CD4-positive, alpha-beta memory T cell (primary cell): Measurements from ENCODE around the gene STK11IP. TPM values are rescaled to one million over a fixed set of nuclear protein-coding genes. Genes with fewer than 3 reads are reported as not detected.
A peak's percentile ranks its signal among the peaks of the same experiment; 100 is the strongest.

ENCODE experiments used
- CTCF ChIA-PET: fragments of 350-600 bp; sonication (Branson Sonifier 250); formaldehyde crosslinking; loops from one replicate; lab custom pipeline; 2021; ENCODE audit warnings: inconsistent platforms; ENCODE audit not compliant: partially characterized antibody; lab: Charles Lee
- POLR2A ChIA-PET: fragments of 350-600 bp; sonication (Branson Sonifier 250); formaldehyde crosslinking; loops from one replicate; lab custom pipeline; 2021; ENCODE audit not compliant: partially characterized antibody; lab: Charles Lee
- DNase-seq, 5 donors: peaks; one replicate each; pipeline versions ENCODE4 v3.0.0 to v3.0.0-alpha.2; 2020 to 2022; ENCODE audit warnings: mixed read lengths in 1 of 5
- H3K27ac ChIP-seq: one replicate; pipeline ENCODE4 v1.7.0; 2013; ENCODE audit warnings: low read depth, low read length
- H3K27me3 ChIP-seq: 2 replicates; pipeline ENCODE4 v1.7.0; 2013; ENCODE audit warnings: mild to moderate bottlenecking, low read length, moderate library complexity; ENCODE audit not compliant: insufficient read depth
- H3K36me3 ChIP-seq: 2 replicates; pipeline ENCODE4 v1.7.0; 2013; ENCODE audit warnings: mild to moderate bottlenecking, low read length, moderate library complexity; ENCODE audit not compliant: insufficient read depth
- H3K4me1 ChIP-seq: 2 replicates; pipeline ENCODE4 v1.7.0; 2013; ENCODE audit warnings: mild to moderate bottlenecking, low read length, moderate library complexity; ENCODE audit not compliant: insufficient read depth
- H3K4me3 ChIP-seq, 2 donors: one replicate each; pipeline ENCODE4 v1.7.0; 2013; ENCODE audit warnings: low read length in 2 of 2, mild to moderate bottlenecking in 1 of 2
- H3K9me3 ChIP-seq, 2 donors: one replicate each; pipeline ENCODE4 v1.7.0; 2013; ENCODE audit warnings: low read length in 2 of 2, control low read depth in 1 of 2; ENCODE audit not compliant: control insufficient read depth in 1 of 2
- H3K27ac Mint-ChIP-seq, 7 donors: one replicate each; pipeline ENCODE4 v1.8.0; 2020 to 2021; ENCODE audit warnings: mixed read lengths in 7 of 7, mild to moderate bottlenecking in 6 of 7, inconsistent platforms in 3 of 7, moderate library complexity in 3 of 7
- H3K27me3 Mint-ChIP-seq, 2 donors: one replicate each; pipeline ENCODE4 v1.8.0; 2020 to 2021; ENCODE audit warnings: mixed read lengths in 2 of 2
- H3K36me3 Mint-ChIP-seq, 2 donors: one replicate each; pipeline ENCODE4 v1.8.0; 2020 to 2021; ENCODE audit warnings: mixed read lengths in 2 of 2, inconsistent platforms in 1 of 2, mild to moderate bottlenecking in 1 of 2
- H3K4me1 Mint-ChIP-seq, 4 donors: one replicate each; pipeline ENCODE4 v1.8.0; 2020 to 2021; ENCODE audit warnings: mixed read lengths in 4 of 4, mild to moderate bottlenecking in 1 of 4
- H3K4me3 Mint-ChIP-seq, 8 donors: one replicate each; pipeline ENCODE4 v1.8.0; 2020 to 2021; ENCODE audit warnings: mixed read lengths in 8 of 8, mild to moderate bottlenecking in 7 of 8, moderate library complexity in 6 of 8, inconsistent platforms in 3 of 8
- H3K9me3 Mint-ChIP-seq, 8 donors: one replicate each; pipeline ENCODE4 v1.8.0; 2020 to 2021; ENCODE audit warnings: mixed read lengths in 8 of 8, mild to moderate bottlenecking in 5 of 8, inconsistent platforms in 3 of 8, moderate library complexity in 1 of 8
- intact Hi-C: fragments of 100-400 bp; cut with micrococcal nuclease; formaldehyde crosslinking; loops from one replicate; pipeline ENCODE4 v1.15.1; 2023
- polyA plus RNA-seq, 2 donors: library from polyadenylated mRNA; unstranded; fragments of 300-500 nt; fragmentation: Illumina TruSeq; gene quantifications; one replicate each; pipeline ENCODE4 v1.2.3, GENCODE V29; 2021
- total RNA-seq, 2 experiments: library from RNA; stranded (reverse); gene quantifications; one replicate each; pipeline ENCODE4 v1.2.3, GENCODE V29; 2021

Gene STK11IP
- total and polyA plus RNA-seq, 4 experiments from 2014 or later: 8.3 to 50.2 (median 29.3) TPM

DNA sequence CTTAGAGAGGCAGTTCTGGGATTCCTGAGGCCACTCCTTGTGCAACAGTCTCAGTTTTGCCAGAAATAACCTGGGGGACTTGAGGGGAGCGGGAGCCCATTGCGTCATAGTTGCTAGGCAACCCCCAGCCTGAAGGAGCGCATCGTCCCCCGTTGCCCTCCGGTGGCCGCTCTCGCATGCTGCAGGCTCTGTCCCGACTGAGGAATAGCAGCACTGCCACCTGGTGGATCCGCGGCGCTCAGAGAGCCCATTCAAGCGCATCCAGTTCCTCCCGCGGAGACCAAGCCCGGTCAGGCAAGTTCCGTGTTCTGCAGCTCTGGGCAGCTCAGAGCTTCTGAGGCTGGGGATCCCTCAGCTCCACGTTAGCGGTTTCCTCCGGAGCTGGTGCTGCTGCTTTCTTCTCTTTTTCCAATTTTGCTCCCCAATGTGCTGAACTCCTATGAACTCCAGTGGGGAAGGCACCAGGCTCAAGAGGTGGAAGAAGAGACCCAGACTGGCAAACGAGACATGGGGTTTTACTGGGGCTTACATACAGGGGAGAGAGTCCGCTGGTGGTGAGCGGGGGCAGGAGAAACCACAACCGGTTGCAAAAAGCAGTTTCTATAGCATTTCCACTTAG lies 44.9 kb downstream of the STK11IP start:
- peak; percentile 80 to 88 (median 83) for DNase-seq
- no peak overlapping the region for H3K4me3 Mint-ChIP-seq
- H3K9me3 ChIP-seq: no peaks in the 10 kb centered on the region
- no peak overlapping the region for H3K27ac ChIP-seq
- H3K36me3 Mint-ChIP-seq: no peaks in the 10 kb centered on the region
- POLR2A ChIA-PET: interaction anchor here (0.6 kb wide), 1 partner anchor 24 kb away, joined by 3 read pairs; no protein-coding TSS in a partner anchor
- no peaks in the 10 kb centered on the region for H3K36me3 ChIP-seq
- intact Hi-C loops: loop anchor here (1.0 to 5.0 kb wide), 3 partner anchors 45 to 239 kb away; partner anchors contain the start of genes GMPPA and STK11IP
- no peak overlapping the region for H3K4me3 ChIP-seq
- H3K9me3 Mint-ChIP-seq: no peaks in the 10 kb centered on the region
- peaks cover 0 to 6% (median 4%) of the 10 kb centered on the region in 4 donors for H3K4me1 Mint-ChIP-seq
- CTCF ChIA-PET: interaction anchor here (0.7 to 4.7 kb wide), 9 partner anchors 10 to 240 kb away, joined by 3 to 51 read pairs (median 5); partner anchors contain the start of genes CHPF, STK11IP and TMEM198
- H3K27me3 ChIP-seq: no peaks in the 10 kb centered on the region
- H3K27me3 Mint-ChIP-seq: peaks cover 12 to 36% of the 10 kb centered on the region in 2 donors
- H3K27ac Mint-ChIP-seq: peak overlapping the region in 4 of 7 donors; percentile 32 to 70 (median 53)
- H3K4me1 ChIP-seq: no peaks in the 10 kb centered on the region

DNA sequence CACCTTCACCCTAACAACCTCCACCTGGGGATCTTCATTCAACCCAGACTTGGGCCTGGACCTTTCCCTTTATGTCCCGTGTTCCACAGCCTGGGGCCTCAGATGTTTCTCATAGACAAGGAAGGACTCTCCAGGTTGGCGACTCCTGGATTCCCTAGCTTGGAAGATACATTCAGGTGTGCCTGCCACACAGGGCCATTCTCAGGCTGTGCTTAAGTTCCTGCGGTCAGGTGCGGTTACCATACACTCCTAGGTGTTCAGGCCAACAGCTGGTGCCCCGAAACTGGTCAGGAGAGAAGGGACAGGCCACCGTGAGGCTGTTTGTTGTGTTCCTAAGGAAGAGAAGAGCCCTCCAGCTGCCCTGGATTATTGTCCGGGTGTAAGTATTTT lies 45.4 kb downstream of the STK11IP start:
- ChIA-PET CTCF (interaction anchor here (0.7 to 4.7 kb wide), 8 partner anchors 11 to 241 kb away, joined by 3 to 51 read pairs (median 5); partner anchors contain the start of genes CHPF, STK11IP and TMEM198), POLR2A (interaction anchor here (0.6 kb wide), 1 partner anchor 24 kb away, joined by 3 read pairs; no protein-coding TSS in a partner anchor)
- H3K9me3 ChIP-seq: no peaks in the 10 kb centered on the region
- H3K4me3 ChIP-seq: no peak overlapping the region
- Mint-ChIP-seq H3K27me3 (peaks cover 14 to 38% of the 10 kb centered on the region in 2 donors), H3K4me3 (no peak overlapping the region), H3K4me1 (peaks cover 0 to 6% (median 4%) of the 10 kb centered on the region in 4 donors), H3K36me3 (no peaks in the 10 kb centered on the region), H3K27ac (peak overlapping the region in 1 of 7 donors; percentile 38), H3K9me3 (no peaks in the 10 kb centered on the region)
- H3K27ac ChIP-seq: no peak overlapping the region
- no peaks in the 10 kb centered on the region for H3K27me3 ChIP-seq
- no peaks in the 10 kb centered on the region for H3K36me3 ChIP-seq
- H3K4me1 ChIP-seq: no peaks in the 10 kb centered on the region
- no peak for DNase-seq
- intact Hi-C loops: loop anchor here (5.0 kb wide), 1 partner anchor 146 kb away; the partner anchor contains the start of gene GMPPA

DNA sequence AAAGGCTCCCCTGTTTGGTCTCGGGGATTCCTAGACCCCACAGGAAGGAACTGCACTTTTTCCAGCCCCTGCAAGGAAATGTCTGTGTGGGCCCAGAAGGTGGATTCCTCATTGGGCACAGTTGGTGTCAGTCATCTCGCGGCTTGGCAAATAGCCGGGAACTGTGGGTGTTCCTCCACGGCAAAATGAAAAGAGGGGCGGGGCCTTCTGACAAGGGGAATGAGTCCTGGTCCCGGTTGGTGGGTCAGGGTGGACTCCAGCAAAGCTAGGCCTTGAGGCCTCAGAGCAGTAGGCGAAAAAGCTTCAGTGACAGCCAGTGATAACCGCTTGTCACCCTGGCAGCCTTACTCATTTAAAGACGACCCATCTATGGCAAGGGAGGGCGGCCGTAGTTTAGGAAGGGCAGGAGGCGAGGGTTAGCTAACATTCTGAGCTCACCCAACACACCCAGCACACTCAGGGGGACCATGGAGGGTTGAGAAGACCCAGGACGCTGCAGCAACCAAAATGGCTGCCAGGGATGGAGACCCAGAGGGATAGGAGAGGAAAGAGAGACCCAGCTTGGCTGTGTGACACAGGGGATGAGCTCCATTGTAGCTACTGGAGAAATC lies 46.2 kb downstream of the STK11IP start:
- intact Hi-C loops: loop anchor here (5.0 kb wide), 1 partner anchor 147 kb away; the partner anchor contains the start of gene GMPPA
- no peak for DNase-seq
- CTCF ChIA-PET: interaction anchor here (4.7 kb wide), 1 partner anchor 103 kb away, joined by 51 read pairs; no protein-coding TSS in a partner anchor
- Mint-ChIP-seq H3K4me1 (peaks cover 0 to 6% (median 4%) of the 10 kb centered on the region in 4 donors), H3K27me3 (peaks cover 20 to 40% of the 10 kb centered on the region in 2 donors), H3K4me3 (peak overlapping the region in 1 of 8 donors; percentile 49), H3K27ac (no peak overlapping the region), H3K9me3 (no peaks in the 10 kb centered on the region), H3K36me3 (no peaks in the 10 kb centered on the region)
- Histone ChIP-seq H3K27me3 (no peaks in the 10 kb centered on the region), H3K36me3 (no peaks in the 10 kb centered on the region), H3K4me1 (no peaks in the 10 kb centered on the region), H3K27ac (no peak overlapping the region), H3K4me3 (no peak overlapping the region), H3K9me3 (no peaks in the 10 kb centered on the region)
- POLR2A ChIA-PET: no interaction called here

DNA sequence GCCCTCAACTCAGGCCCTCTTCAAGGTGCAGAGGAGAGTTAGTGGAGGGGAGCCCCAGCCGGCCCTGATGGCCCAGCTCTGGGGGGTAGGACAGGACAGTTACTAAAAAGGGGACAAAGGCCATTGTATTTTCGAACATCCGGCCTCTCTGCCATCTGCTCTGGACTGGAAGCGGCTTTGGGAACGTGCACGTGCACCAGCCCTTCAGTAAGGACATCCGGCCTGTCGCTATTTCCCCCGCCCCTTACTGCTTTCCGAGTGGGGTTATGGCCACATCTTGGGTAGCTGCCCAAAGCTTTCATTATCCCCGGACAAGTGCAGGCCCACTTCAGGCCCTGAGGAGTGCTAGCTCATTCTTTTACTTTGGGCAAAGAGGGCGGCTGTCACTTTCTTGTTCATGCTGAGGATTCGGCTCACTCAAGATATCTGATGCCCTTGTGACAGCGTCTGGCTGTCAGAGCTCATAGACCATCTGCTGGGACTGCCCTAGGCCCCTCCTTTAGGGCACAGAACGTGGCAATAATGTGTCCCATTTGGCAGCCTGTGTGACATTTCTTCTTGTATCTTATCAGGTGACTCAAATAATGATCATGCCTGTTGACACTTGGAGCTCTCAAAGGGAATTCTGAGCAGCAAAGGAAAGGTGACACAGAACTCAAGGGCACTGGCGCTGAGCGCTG lies 47.3 kb downstream of the STK11IP start:
- ChIA-PET POLR2A (no interaction called here), CTCF (interaction anchor here (1.0 to 4.7 kb wide), 6 partner anchors 10 to 169 kb away, joined by 3 to 51 read pairs (median 4); no protein-coding TSS in a partner anchor)
- no peak overlapping the region for H3K4me3 ChIP-seq
- peaks cover 0 to 6% (median 4%) of the 10 kb centered on the region in 4 donors for H3K4me1 Mint-ChIP-seq
- intact Hi-C loops: loop anchor here (5.0 kb wide), 1 partner anchor 148 kb away; the partner anchor contains the start of gene GMPPA
- no peaks in the 10 kb centered on the region for H3K36me3 Mint-ChIP-seq
- H3K4me1 ChIP-seq: no peaks in the 10 kb centered on the region
- peak overlapping the region in 1 of 7 donors; percentile 77 for H3K27ac Mint-ChIP-seq
- no peaks in the 10 kb centered on the region for H3K36me3 ChIP-seq
- no peaks in the 10 kb centered on the region for H3K9me3 Mint-ChIP-seq
- peaks cover 22 to 41% of the 10 kb centered on the region in 2 donors for H3K27me3 Mint-ChIP-seq
- H3K27ac ChIP-seq: no peak overlapping the region
- H3K4me3 Mint-ChIP-seq: no peak overlapping the region
- no peaks in the 10 kb centered on the region for H3K27me3 ChIP-seq
- DNase-seq: no peak
- H3K9me3 ChIP-seq: no peaks in the 10 kb centered on the region

DNA sequence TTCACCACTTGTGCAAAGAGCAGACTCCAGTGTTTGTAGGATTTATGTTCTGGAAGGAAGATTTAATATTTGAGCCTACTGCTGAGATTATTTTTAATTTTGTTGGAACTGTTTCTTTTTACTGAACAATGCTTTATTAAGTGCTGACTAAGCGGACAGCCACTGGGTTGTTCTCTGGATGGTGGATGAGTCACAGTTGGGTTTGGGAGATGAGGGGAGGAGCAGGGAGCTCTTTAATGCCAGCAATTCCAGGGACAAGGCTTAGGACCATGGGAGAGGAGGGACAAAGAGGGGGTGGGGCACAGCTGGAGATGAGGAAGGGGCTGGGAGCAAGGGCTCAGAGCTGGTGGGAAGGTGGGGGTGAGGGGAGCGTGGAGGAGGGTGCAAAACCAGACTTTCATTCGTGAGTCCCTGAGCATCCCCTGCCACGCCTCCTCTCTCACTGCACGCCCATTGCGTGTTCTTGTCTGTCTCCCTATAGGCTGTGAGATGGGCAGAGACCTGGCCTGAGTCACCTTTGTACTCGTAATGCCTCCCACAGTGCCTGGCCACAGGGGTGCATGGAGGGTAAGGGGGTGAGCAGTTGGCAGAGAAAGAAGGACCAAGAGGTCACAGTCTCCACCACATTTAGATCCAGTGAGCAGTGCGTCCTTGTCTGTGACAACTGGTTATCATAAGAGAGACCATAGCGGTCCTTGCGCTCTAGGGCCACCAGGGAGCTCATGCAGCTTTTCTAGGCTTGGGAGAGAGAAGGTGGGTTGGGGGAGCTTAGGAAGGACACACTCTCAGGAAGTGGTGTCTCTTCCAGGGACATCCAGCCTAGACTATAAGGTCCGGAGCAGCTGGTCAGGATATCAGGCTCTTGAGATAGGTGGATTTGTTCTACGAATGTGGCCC lies 48.2 kb downstream of the STK11IP start:
- H3K9me3 Mint-ChIP-seq: no peaks in the 10 kb centered on the region
- ChIA-PET CTCF (interaction anchor here (1.0 to 1.8 kb wide), 6 partner anchors 11 to 170 kb away, joined by 3 to 6 read pairs (median 4); no protein-coding TSS in a partner anchor), POLR2A (no interaction called here)
- H3K4me1 Mint-ChIP-seq: peaks cover 0 to 6% (median 4%) of the 10 kb centered on the region in 4 donors
- no peaks in the 10 kb centered on the region for H3K9me3 ChIP-seq
- peaks cover 28 to 45% of the 10 kb centered on the region in 2 donors for H3K27me3 Mint-ChIP-seq
- no peaks in the 10 kb centered on the region for H3K27me3 ChIP-seq
- H3K4me1 ChIP-seq: no peaks in the 10 kb centered on the region
- H3K4me3 Mint-ChIP-seq: no peak overlapping the region
- intact Hi-C loops: no loop called here
- H3K36me3 Mint-ChIP-seq: no peaks in the 10 kb centered on the region
- no peak overlapping the region for H3K27ac ChIP-seq
- H3K27ac Mint-ChIP-seq: no peak overlapping the region
- H3K36me3 ChIP-seq: no peaks in the 10 kb centered on the region
- H3K4me3 ChIP-seq: no peak overlapping the region
- no peak for DNase-seq

DNA sequence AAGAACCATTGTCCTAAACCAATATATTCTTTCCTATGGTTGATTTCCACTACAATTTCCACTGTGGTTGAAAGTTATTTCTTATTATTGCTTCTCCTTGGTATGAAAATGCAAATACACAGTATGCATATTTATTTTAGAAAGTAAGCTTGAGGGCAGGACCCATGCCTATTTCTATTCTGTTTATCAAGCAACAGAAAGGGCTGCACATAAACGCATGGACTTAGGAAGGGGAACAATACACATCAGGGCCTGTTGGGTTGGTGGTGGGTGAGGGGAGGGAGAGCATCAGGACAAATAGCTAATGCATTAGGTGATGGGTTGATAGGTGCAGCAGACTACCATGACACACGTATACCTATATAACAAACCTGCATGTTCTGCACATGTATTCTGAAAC lies 50.5 kb downstream of the STK11IP start:
- H3K36me3 Mint-ChIP-seq: no peaks in the 10 kb centered on the region
- no peaks in the 10 kb centered on the region for H3K4me1 ChIP-seq
- H3K4me1 Mint-ChIP-seq: no peaks in the 10 kb centered on the region
- no peak overlapping the region for H3K4me3 Mint-ChIP-seq
- ChIA-PET CTCF (interaction anchor here (1.2 to 1.5 kb wide), 2 partner anchors 9 to 107 kb away, joined by 3 to 4 read pairs; no protein-coding TSS in a partner anchor), POLR2A (no interaction called here)
- H3K9me3 Mint-ChIP-seq: peaks cover 0 to 12% (median 3%) of the 10 kb centered on the region in 8 donors
- no peaks in the 10 kb centered on the region for H3K9me3 ChIP-seq
- H3K4me3 ChIP-seq: no peak overlapping the region
- H3K27me3 Mint-ChIP-seq: peaks cover 36 to 39% of the 10 kb centered on the region in 2 donors
- H3K36me3 ChIP-seq: no peaks in the 10 kb centered on the region
- intact Hi-C loops: no loop called here
- no peaks in the 10 kb centered on the region for H3K27me3 ChIP-seq
- no peak for DNase-seq
- no peak overlapping the region for H3K27ac ChIP-seq
- no peak overlapping the region for H3K27ac Mint-ChIP-seq
